ENCODE results near the gene PLD2. TPM values are rescaled to one million over a fixed set of nuclear protein-coding genes. Genes with fewer than 3 reads are reported as not detected.

The PLD2 gene
- total RNA-seq, 3 donors from 2014 or later = 17.1 to 40.6 (median 30.3) TPM

- H3K27me3 ChIP-seq = no peaks in the 10 kb centered on the region
- TF ChIP-seq POLR2AphosphoS5 (IDR thresholded peaks at IDR 0.05) = no peak
- no peak for TF ChIP-seq POLR2A (IDR thresholded peaks at IDR 0.05)
- no peak for TF ChIP-seq CTCF (IDR thresholded peaks at IDR 0.05)
- H3K4me1 ChIP-seq = no peaks in the 10 kb centered on the region
- no peak overlapping the region for H3K27ac ChIP-seq
- H3K4me3 ChIP-seq = no peak overlapping the region
- no peaks in the 10 kb centered on the region for H3K9me3 ChIP-seq
- H3K36me3 ChIP-seq = no peaks in the 10 kb centered on the region
- intact Hi-C loops (cut with DNase I; ENCODE audit: low total_unique reads) = no loop called here
- no peak for DNase-seq (ENCODE audit: low spot score in 2 of 2)
Observed at GRCh38 chr17:4768298-4768697, 38.7 kb upstream of the PLD2 start.

GRCh38 chr17:4769628-4770027 is 37.3 kb upstream of the PLD2 start:
- Histone ChIP-seq H3K27ac (no peak overlapping the region), H3K4me1 (no peaks in the 10 kb centered on the region), H3K36me3 (no peaks in the 10 kb centered on the region), H3K4me3 (no peak overlapping the region), H3K27me3 (no peaks in the 10 kb centered on the region), H3K9me3 (no peaks in the 10 kb centered on the region)
- TF ChIP-seq CTCF (IDR thresholded peaks at IDR 0.05) (no peak), POLR2AphosphoS5 (IDR thresholded peaks at IDR 0.05) (no peak), POLR2A (IDR thresholded peaks at IDR 0.05) (no peak)
- DNase-seq (ENCODE audit: low spot score in 2 of 2) = no peak
- intact Hi-C loops (cut with DNase I; ENCODE audit: low total_unique reads) = no loop called here

GRCh38 chr17:4771519-4772234 is 35.3 kb upstream of the PLD2 start, which contains the start of gene TM4SF5:
TM4SF5 (plus strand) TSS chr17:4771886; CDS start chr17:4771923, 37 bp downstream.
- Histone ChIP-seq H3K27ac (no peak within 1 kb of the TSS), H3K4me3 (no peak within 1 kb of the TSS), H3K4me1 (no peaks in the 10 kb centered on the region), H3K27me3 (no peaks in the 10 kb centered on the region), H3K36me3 (no peaks in the 10 kb centered on the region), H3K9me3 (no peaks in the 10 kb centered on the region)
- intact Hi-C loops (cut with DNase I; ENCODE audit: low total_unique reads) = no loop called here
- TF ChIP-seq POLR2A (IDR thresholded peaks at IDR 0.05) = no peak
- no peak for TF ChIP-seq POLR2AphosphoS5 (IDR thresholded peaks at IDR 0.05)
- no peak for TF ChIP-seq CTCF (IDR thresholded peaks at IDR 0.05)
- DNase-seq (ENCODE audit: low spot score in 2 of 2) = no peak

- Histone ChIP-seq H3K9me3 (no peaks in the 10 kb centered on the region), H3K4me1 (no peaks in the 10 kb centered on the region), H3K27ac (no peak overlapping the region), H3K36me3 (no peaks in the 10 kb centered on the region), H3K4me3 (no peak overlapping the region), H3K27me3 (no peaks in the 10 kb centered on the region)
- intact Hi-C loops (cut with DNase I; ENCODE audit: low total_unique reads) = no loop called here
- DNase-seq (ENCODE audit: low spot score in 2 of 2) = no peak
- TF ChIP-seq POLR2A (IDR thresholded peaks at IDR 0.05) (no peak), CTCF (IDR thresholded peaks at IDR 0.05) (no peak), POLR2AphosphoS5 (IDR thresholded peaks at IDR 0.05) (no peak)
Observed at GRCh38 chr17:4772235-4772613, 34.7 kb upstream of the PLD2 start.

GRCh38 chr17:4777969-4778760 is 28.8 kb upstream of the PLD2 start:
- Histone ChIP-seq H3K27me3 (peaks cover 4 to 9% of the 10 kb centered on the region in 2 donors), H3K27ac (no peak overlapping the region), H3K9me3 (no peaks in the 10 kb centered on the region), H3K4me3 (no peak overlapping the region), H3K4me1 (no peaks in the 10 kb centered on the region), H3K36me3 (no peaks in the 10 kb centered on the region)
- intact Hi-C loops (cut with DNase I; ENCODE audit: low total_unique reads) = no loop called here
- TF ChIP-seq POLR2AphosphoS5 (IDR thresholded peaks at IDR 0.05) (no peak), POLR2A (IDR thresholded peaks at IDR 0.05) (no peak), CTCF (IDR thresholded peaks at IDR 0.05) (no peak)
- DNase-seq (ENCODE audit: low spot score in 2 of 2) = no peak
